Left renal pelvis (tissue), 4 donors: ENCODE data around the gene CACNA2D3. TPM values are rescaled to one million over a fixed set of nuclear protein-coding genes. Genes with fewer than 3 reads are reported as not detected.

ENCODE experiments used
- DNase-seq, 4 donors: peaks; one replicate each; pipeline ENCODE4 v3.0.0-alpha.2; 2013; ENCODE audit warnings: low read depth in 4 of 4, low spot score in 3 of 4
- polyA plus RNA-seq, 4 donors: library from polyadenylated mRNA; unstranded; fragments of 120-200 nt; gene quantifications; one replicate each; pipeline ENCODE4 v1.2.1, GENCODE V29; 2013; ENCODE audit not compliant: insufficient read length in 4 of 4

CACNA2D3 gene
- polyA plus RNA-seq, 4 donors, result 1.6 to 3.2 (median 2.3) TPM

GRCh38 chr3:54822206-54822605, 699.9 kb downstream of the CACNA2D3 start:
- DNase-seq, result no peak

- DNase-seq, result no peak
Measured at GRCh38 chr3:54826251-54826691, 703.9 kb downstream of the CACNA2D3 start.

DNA sequence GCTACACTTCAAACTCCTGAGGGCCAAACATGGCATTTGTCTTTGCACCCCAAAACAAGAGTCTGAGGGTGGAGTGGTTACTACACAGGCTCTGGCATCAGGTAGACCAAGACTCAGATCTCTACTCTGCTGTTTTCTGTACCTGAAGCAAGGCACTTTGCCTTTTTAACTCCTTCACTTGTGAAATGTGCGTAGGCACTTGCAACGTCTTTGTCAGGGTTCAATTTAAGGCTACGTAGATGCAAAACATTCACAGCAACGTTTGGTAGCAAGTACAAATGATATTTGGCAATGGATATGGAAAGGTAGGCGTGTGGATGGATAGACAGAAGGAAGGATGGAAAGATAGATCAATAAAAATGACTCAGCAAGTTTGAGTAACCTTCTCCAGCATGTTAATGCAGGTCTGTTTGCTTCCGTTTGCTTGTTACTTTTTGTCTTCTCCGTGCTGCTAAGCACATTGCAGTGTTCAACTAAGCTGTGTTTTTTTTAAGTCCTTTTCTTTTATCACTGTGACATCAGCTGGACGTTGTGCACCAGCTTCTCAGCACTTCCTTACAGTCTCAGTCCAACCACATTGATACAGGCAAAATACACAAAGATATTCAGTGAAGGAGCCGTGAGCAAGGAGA, 704.8 kb downstream of the CACNA2D3 start:
- no peak for DNase-seq

- no peak for DNase-seq
Measured at GRCh38 chr3:54827776-54828175, 705.4 kb downstream of the CACNA2D3 start.

- DNase-seq, result no peak
Measured at GRCh38 chr3:54830658-54831057, 708.3 kb downstream of the CACNA2D3 start.

DNA sequence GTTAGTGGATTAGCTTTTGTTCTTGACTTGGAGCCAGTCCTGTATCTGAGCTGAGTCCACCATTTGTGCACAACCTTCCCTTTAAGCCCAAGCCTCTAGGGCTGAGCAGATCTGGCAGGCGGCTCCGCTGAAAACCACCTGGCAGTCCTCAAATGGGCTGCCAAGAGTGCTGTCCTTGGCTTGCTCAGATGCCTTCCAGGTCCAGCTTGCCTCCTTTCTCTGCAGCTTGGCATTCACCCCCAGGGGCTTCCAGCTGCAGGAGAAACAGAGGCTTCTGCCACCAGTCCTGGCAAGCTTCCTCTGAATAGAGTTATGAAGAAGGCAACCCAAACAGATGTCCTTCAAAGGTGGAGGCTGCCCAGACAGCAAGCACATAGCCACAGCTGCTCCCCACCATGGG, 708.8 kb downstream of the CACNA2D3 start:
- DNase-seq, result no peak

DNA sequence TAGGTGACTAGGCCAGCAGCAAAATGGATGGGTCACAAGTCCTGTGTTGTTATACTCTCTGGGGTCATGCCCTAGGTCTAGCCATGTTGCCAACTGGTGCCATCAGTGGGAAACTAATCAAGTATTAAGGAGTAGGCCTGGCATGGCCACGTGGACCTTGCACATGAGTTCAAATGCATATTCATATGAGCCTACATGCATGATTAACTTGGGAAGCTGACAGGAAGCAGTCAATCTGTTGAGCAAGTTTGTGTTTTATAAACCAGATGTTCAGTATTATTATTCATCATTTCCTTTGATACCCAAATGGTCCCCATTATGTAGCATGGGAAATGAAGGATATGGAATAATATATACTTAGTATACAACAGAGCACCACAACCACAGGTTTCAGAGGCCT, 710.5 kb downstream of the CACNA2D3 start:
- no peak for DNase-seq

DNA sequence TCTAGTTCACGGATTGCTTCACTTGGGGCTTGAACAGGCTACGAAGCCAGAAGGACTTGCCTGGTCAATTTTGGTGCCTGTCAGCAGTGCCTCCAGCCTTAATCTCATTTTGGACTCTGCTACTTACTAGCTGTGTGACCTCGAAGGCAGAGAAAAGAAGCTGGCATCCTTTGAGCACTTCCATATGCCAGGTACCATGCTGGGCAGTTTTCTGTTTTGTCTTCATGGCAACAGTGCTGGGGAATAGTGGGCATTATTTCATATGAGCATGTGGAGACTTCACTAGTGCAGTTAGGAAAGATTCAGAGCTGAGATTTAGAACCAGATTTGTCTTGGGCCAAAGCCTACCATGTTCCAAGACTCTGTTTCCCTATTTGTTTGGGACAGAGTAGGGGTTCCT, 713.3 kb downstream of the CACNA2D3 start:
- no peak for DNase-seq

DNA sequence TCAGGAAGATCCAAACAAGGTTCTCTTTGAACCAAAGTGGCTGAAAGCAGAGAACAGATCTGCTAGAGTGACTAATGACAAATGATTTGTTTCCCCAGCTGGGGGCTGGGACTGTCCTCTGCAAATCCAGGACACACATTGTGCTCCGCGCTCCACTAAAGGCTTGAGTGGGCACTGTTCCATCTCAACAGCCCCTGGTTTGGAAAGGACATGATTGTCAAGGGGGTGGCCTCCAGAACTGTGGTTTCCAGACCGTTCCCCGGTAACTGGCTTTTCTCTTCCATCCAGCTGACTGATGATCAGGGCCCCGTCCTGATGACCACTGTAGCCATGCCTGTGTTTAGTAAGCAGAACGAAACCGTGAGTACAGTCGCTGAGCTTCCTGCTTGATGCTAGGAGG, 714.5 kb downstream of the CACNA2D3 start:
- DNase-seq, result no peak

GRCh38 chr3:54837964-54838363, 715.6 kb downstream of the CACNA2D3 start:
- no peak for DNase-seq

DNA sequence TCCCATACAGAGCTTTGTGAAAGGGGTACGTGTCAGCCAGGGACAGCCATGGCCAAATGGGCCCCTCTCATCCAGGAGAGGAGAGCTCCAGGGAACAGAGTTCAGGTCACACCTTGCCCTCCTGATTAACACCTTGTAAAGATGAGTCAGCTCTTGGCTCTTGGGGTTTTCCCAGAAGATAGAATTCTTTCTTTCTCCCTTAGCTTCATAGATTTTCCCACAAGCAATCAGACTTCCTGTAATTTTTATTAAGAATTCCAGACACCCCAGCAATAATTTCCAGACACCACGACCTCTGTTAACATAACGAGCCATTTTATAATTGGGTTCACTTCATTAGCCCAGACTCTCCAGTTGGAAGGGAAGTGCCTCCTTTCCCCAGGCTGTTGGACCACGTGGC, 719.1 kb downstream of the CACNA2D3 start:
- DNase-seq, result no peak

DNA sequence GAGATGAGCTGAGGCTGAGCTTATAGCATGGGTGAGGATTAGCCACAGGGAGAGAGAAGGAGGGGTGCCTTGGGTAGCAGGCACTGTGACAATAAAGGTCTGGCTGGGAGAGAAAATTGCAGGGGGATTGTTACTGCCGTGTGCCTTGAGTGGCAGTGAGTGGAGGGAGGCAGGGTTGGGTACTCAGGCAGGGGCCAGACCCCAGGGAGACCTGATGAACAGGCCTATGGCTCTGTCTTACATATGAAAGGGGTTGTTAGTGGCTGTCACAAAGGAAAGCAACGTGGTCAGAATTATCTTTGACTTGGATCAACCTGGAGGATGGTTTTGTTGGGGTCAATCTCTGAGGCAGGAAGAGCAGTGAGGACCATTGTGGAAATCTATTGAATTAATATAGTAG, 721.0 kb downstream of the CACNA2D3 start:
- DNase-seq, result no peak

- DNase-seq, result no peak
Measured at GRCh38 chr3:54844211-54844610, 721.9 kb downstream of the CACNA2D3 start.

GRCh38 chr3:54845011-54845410, 722.7 kb downstream of the CACNA2D3 start:
- DNase-seq, result no peak

- no peak for DNase-seq
Measured at GRCh38 chr3:54845551-54845950, 723.2 kb downstream of the CACNA2D3 start.

DNA sequence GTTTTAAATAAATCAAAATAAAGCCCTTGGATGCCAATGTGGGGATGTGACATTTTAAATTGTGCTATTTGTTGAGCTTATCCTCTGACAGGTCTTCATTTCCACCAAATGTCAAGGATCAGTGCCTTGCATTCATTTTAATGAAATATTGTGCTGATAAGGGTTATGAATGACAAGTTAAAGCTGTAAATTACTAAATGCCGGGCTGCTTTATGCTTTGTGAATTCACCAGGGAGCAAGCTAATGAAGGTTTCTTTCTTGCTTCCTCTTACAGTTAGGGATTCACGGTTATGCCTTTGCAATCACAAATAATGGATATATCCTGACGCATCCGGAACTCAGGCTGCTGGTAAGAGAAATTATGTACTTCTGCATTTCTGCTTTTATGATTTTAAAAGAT, 723.8 kb downstream of the CACNA2D3 start:
- DNase-seq, result no peak

DNA sequence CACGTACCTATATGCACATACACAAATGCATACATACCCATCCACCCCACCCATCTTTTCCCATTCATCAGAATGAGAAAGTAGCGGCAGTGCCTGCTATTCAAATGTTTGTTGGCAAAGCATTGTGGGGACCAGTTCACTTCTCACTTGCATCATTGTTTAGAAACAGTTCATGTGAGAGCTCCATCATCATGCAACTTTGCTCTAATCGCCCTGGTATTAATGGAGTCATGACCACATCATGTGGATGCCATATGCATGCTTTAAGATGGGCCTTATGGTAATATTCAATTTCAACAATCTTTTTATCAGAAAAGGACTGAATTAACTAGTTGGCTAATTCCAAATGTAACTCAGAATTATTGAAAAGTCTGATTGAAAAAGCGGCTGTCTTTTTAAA, 725.0 kb downstream of the CACNA2D3 start:
- DNase-seq, result no peak

DNA sequence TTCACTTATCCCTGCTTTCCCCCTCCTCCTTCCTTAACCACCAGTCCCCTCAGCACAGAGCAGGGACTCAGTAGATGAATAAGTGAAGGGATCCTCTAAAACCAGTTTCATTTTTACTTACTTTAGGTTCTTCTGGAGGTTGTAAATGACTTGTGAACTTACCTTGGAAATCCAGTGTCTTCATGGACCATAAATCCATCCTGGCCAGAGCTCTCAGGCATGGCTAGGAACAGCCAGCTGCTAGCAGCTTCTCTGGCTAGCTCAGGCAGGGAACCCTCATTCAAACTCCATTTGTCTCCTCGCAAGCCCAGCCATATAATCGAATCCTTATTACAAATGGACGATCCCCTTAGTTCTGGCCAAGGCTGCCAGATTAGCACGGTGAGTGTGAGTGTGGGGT, 727.0 kb downstream of the CACNA2D3 start:
- no peak for DNase-seq

DNA sequence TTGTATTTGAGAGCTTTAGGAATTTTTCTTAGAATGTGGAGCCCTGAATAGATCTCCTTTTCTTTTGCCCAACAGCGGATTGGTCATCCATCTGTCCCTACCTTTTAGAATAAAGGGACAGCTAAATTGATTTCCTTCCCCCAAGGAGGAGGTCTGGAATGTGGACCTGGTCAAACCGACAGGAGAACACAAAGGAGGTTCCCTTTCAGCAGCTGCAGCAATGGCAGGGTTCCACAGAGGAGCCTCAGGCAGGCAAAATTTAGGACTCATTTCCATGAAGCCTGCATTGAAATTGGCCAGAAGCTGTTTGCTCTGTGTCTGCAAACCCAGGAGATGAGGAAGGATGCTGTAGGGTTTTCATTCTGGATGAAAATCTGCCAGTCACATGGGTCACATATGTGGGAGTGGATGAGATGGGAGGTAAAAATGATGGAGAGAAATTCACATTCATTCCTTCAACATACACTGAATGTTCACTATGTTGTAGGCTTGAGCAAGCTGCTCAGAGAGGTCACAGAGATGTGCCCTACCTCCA, 728.2 kb downstream of the CACNA2D3 start:
- DNase-seq, result no peak

- DNase-seq, result no peak
Measured at GRCh38 chr3:54853573-54854404, 731.4 kb downstream of the CACNA2D3 start.

- DNase-seq, result no peak
Measured at GRCh38 chr3:54856271-54856670, 733.9 kb downstream of the CACNA2D3 start.

- no peak for DNase-seq
Measured at GRCh38 chr3:54857343-54857742, 735.0 kb downstream of the CACNA2D3 start.
